IMR-90 (cell line): ENCODE results near the gene ITM2C. TPM values are rescaled to one million over a fixed set of nuclear protein-coding genes. Genes with fewer than 3 reads are reported as not detected.

Source experiments
- ATAC-seq: fragments of 200-7000 bp; cut with Tn5 transposase; 2 replicates; pipeline ENCODE4 v1.9.1; 2020; ENCODE audit warnings: low read depth, mild to moderate bottlenecking, moderate library complexity
- BruUV-seq: library from RNA; stranded (reverse); fragments of 400-500 nt; replicated peaks from 2 replicates; lab custom pipeline; 2021; lab: Mats Ljungman, UMichigan
- CTCF ChIA-PET: fragments of 300-600 bp; formaldehyde crosslinking; extraction: SDS; loops from one replicate; lab custom pipeline; 2021; ENCODE audit warnings: antibody characterized with exemption; lab: Yijun Ruan, JAX
- POLR2A ChIA-PET: fragments of 300-600 bp; sonication (Branson Sonifier 250); formaldehyde crosslinking; loops from one replicate; lab custom pipeline; 2022; ENCODE audit warnings: antibody characterized with exemption; ENCODE audit not compliant: unreplicated experiment; lab: Charles Lee
- DNase-seq: peaks from one replicate; pipeline ENCODE4 v3.0.0; 2013
- H2AFZ ChIP-seq: replicated peaks from 2 replicates; pipeline ENCODE3; 2013; ENCODE audit warnings: low read length, mild to moderate bottlenecking; ENCODE audit not compliant: poor library complexity
- H2AK5ac ChIP-seq: 2 replicates; pipeline ENCODE4 v1.6.1; 2013; ENCODE audit warnings: low read depth, low read length, inconsistent platforms
- H2AK9ac ChIP-seq: replicated peaks from 2 replicates; pipeline ENCODE3; 2013; ENCODE audit warnings: mild to moderate bottlenecking, low read depth, low read length, moderate library complexity; ENCODE audit not compliant: poor library complexity
- H2BK120ac ChIP-seq: 2 replicates; pipeline ENCODE4 v1.6.1; 2013; ENCODE audit warnings: low read depth, low read length, inconsistent platforms
- H2BK15ac ChIP-seq: 3 replicates; pipeline ENCODE4 v1.6.1; 2013; ENCODE audit warnings: low read depth, low read length, inconsistent platforms
- H2BK20ac ChIP-seq: 2 replicates; pipeline ENCODE4 v1.6.1; 2013; ENCODE audit warnings: low read depth, mild to moderate bottlenecking, inconsistent platforms, low read length, moderate library complexity
- H2BK5ac ChIP-seq: 2 replicates; pipeline ENCODE4 v1.6.1; 2013; ENCODE audit warnings: mild to moderate bottlenecking, low read depth, low read length, inconsistent platforms; ENCODE audit not compliant: poor library complexity, severe bottlenecking
- H3K14ac ChIP-seq: replicated peaks from 2 replicates; pipeline ENCODE4 v1.6.1; 2013; ENCODE audit warnings: low read depth, low read length, inconsistent platforms
- H3K18ac ChIP-seq: 2 replicates; pipeline ENCODE4 v1.6.1; 2013; ENCODE audit warnings: low read depth, low read length, control low read depth
- H3K23ac ChIP-seq: 2 replicates; pipeline ENCODE4 v1.6.1; 2013; ENCODE audit warnings: low read depth, low read length, inconsistent platforms
- H3K27ac ChIP-seq: 2 replicates; pipeline ENCODE4 v1.5.1; 2013; ENCODE audit warnings: mild to moderate bottlenecking, control low read depth, low read length; ENCODE audit not compliant: insufficient read depth
- H3K27me3 ChIP-seq: 2 replicates; pipeline ENCODE4 v1.6.1; 2013; ENCODE audit warnings: low read length; ENCODE audit not compliant: control insufficient read depth, insufficient read depth
- H3K36me3 ChIP-seq: 2 replicates; pipeline ENCODE4 v1.6.1; 2013; ENCODE audit warnings: low read length, mixed read lengths; ENCODE audit not compliant: control insufficient read depth, insufficient read depth
- H3K4ac ChIP-seq: 2 replicates; pipeline ENCODE4 v1.6.1; 2013; ENCODE audit warnings: low read depth, low read length, inconsistent platforms
- H3K4me1 ChIP-seq: 2 replicates; pipeline ENCODE4 v1.6.1; 2013; ENCODE audit warnings: low read length, mixed read lengths; ENCODE audit not compliant: control insufficient read depth, insufficient read depth
- H3K4me2 ChIP-seq: 2 replicates; pipeline ENCODE4 v1.6.1; 2013; ENCODE audit warnings: low read depth, mild to moderate bottlenecking, control low read depth, low read length, moderate library complexity
- H3K4me3 ChIP-seq: 2 replicates; pipeline ENCODE4 v1.5.1; 2013; ENCODE audit warnings: low read depth, mild to moderate bottlenecking, control low read depth, low read length, moderate library complexity; ENCODE audit not compliant: insufficient read depth
- H3K56ac ChIP-seq: 2 replicates; pipeline ENCODE4 v1.6.1; 2013; ENCODE audit warnings: low read length, inconsistent platforms; ENCODE audit not compliant: insufficient read depth; ENCODE audit errors: extremely low read depth
- H3K79me1 ChIP-seq, 2 experiments: 2 replicates each; pipeline ENCODE4 v1.6.1; 2013; ENCODE audit warnings: low read length in 2 of 2, inconsistent platforms in 1 of 2, low read depth in 1 of 2
- H3K9ac ChIP-seq: 2 replicates; pipeline ENCODE4 v1.6.1; 2013; ENCODE audit warnings: low read depth, low read length, control low read depth
- H3K9me1 ChIP-seq: 2 replicates; pipeline ENCODE4 v1.6.1; 2013; ENCODE audit warnings: low read length, inconsistent platforms; ENCODE audit not compliant: insufficient read depth
- H3K9me3 ChIP-seq: 2 replicates; pipeline ENCODE4 v1.6.1; 2013; ENCODE audit warnings: low read length; ENCODE audit not compliant: control insufficient read depth, insufficient read depth
- H4K20me1 ChIP-seq: 2 replicates; pipeline ENCODE4 v1.6.1; 2013; ENCODE audit warnings: low read length, inconsistent platforms; ENCODE audit not compliant: insufficient read depth
- H4K5ac ChIP-seq: 2 replicates; pipeline ENCODE4 v1.6.1; 2013; ENCODE audit warnings: mild to moderate bottlenecking, low read depth, low read length, control low read depth
- H4K8ac ChIP-seq, 2 experiments: 2 replicates each; pipeline ENCODE4 v1.6.1; 2013; ENCODE audit warnings: low read depth in 2 of 2, low read length in 2 of 2, control low read depth in 1 of 2, inconsistent platforms in 1 of 2
- H4K91ac ChIP-seq: 2 replicates; pipeline ENCODE4 v1.6.1; 2013; ENCODE audit warnings: low read depth, low read length, inconsistent platforms; ENCODE audit not compliant: insufficient read depth
- CEBPB ChIP-seq: IDR thresholded peaks from 2 replicates; pipeline ENCODE4 v1.6.1; 2012; ENCODE audit warnings: low read depth, low read length, improper control_type of control experiment
- CHD1 ChIP-seq: IDR thresholded peaks from 2 replicates; pipeline ENCODE4 v1.6.1; 2012; ENCODE audit warnings: low read depth, low read length, improper control_type of control experiment
- FOS ChIP-seq: fragments of 150-350 bp; IDR thresholded peaks from 2 replicates; pipeline ENCODE4 v1.6.1; 2016; ENCODE audit warnings: low read depth, low read length
- MAFK ChIP-seq: IDR thresholded peaks from 2 replicates; pipeline ENCODE4 v1.6.1; 2012; ENCODE audit warnings: low read depth, low read length, improper control_type of control experiment
- MAZ ChIP-seq: IDR thresholded peaks from 2 replicates; pipeline ENCODE4 v1.6.1; 2012; ENCODE audit warnings: low read depth, mild to moderate bottlenecking, low read length, improper control_type of control experiment, moderate library complexity, borderline replicate concordance
- MXI1 ChIP-seq: IDR thresholded peaks from 2 replicates; pipeline ENCODE4 v1.6.1; 2012; ENCODE audit warnings: low read depth, mild to moderate bottlenecking, low read length, moderate library complexity, borderline replicate concordance
- NFE2L2 ChIP-seq: fragments of 150-350 bp; IDR thresholded peaks from 2 replicates; pipeline ENCODE4 v1.6.1; 2016; ENCODE audit warnings: low read depth, mild to moderate bottlenecking, low read length
- POLR2A ChIP-seq: IDR thresholded peaks from 2 replicates; pipeline ENCODE4 v1.6.1; 2012; ENCODE audit warnings: mild to moderate bottlenecking, low read depth, low read length
- RAD21 ChIP-seq: IDR thresholded peaks from 2 replicates; pipeline ENCODE4 v1.6.1; 2012; ENCODE audit warnings: low read length, improper control_type of control experiment
- RCOR1 ChIP-seq: IDR thresholded peaks from 2 replicates; pipeline ENCODE4 v1.6.1; 2012; ENCODE audit warnings: mild to moderate bottlenecking, low read length, improper control_type of control experiment; ENCODE audit not compliant: insufficient replicate concordance
- RFX5 ChIP-seq: IDR thresholded peaks from 2 replicates; pipeline ENCODE4 v1.8.0; 2012; ENCODE audit warnings: low read depth, mild to moderate bottlenecking, low read length, moderate library complexity
- SMC3 ChIP-seq: fragments of 150-350 bp; IDR thresholded peaks from 2 replicates; pipeline ENCODE4 v1.6.1; 2016; ENCODE audit warnings: low read depth, mild to moderate bottlenecking, antibody characterized with exemption, low read length, moderate library complexity
- WGBS, 2 experiments: methylation state at CpG; one replicate each; pipeline versions ENCODE4 v1.1.5 to v1.1.7; 2013; ENCODE audit warnings: missing lambda C conversion rate in 2 of 2; ENCODE audit not compliant: insufficient read length in 1 of 2; ENCODE audit errors: extremely low coverage in 2 of 2; 5-methylcytosine and 5-hydroxymethylcytosine counted together
- dilution Hi-C: fragments of 300-500 bp; cut with HindIII; formaldehyde crosslinking; loops from one replicate; pipeline ENCODE4 v1.14.3; 2018; ENCODE audit warnings: low sequenced_read_pairs; ENCODE audit not compliant: unreplicated experiment
- in situ Hi-C: fragments of 300-500 bp; cut with MboI; formaldehyde crosslinking; loops from 3 replicates; pipeline ENCODE4 v1.14.3; 2019; ENCODE audit warnings: low sequenced_read_pairs, inconsistent platforms, mixed read lengths
- intact Hi-C: fragments of 100-400 bp; cut with micrococcal nuclease; formaldehyde crosslinking; loops from 2 replicates; pipeline ENCODE4 v1.10.0; 2022
- polyA plus RNA-seq, 3 experiments: library from polyadenylated mRNA; depleted of rRNA; stranded (reverse); fragments of >200 nt; gene quantifications; 2 replicates each; pipeline ENCODE4 v1.2.3, GENCODE V29; 2012; ENCODE audit warnings: low replicate concordance in 1 of 3
- total RNA-seq: library from RNA; depleted of rRNA; stranded (reverse); fragments of >200 nt; gene quantifications from 2 replicates; pipeline ENCODE4 v1.2.3, GENCODE V29; 2012
- TF ChIP-seq, protein P1 (sequence below): fragments of 150-350 bp; IDR thresholded peaks from 2 replicates; pipeline ENCODE4 v1.6.1; 2017; ENCODE audit warnings: mild to moderate bottlenecking, antibody characterized with exemption, low read length, low read depth
- TF ChIP-seq, protein P2 (sequence below): fragments of 150-350 bp; IDR thresholded peaks from 2 replicates; pipeline ENCODE4 v1.6.1; 2016; ENCODE audit warnings: low read depth, mild to moderate bottlenecking, low read length, moderate library complexity, borderline replicate concordance

The ITM2C gene
- total and polyA plus RNA-seq, 2 of the 4 experiments (the other 2 are of a cell fraction): 46.8 to 274 TPM

DNA sequence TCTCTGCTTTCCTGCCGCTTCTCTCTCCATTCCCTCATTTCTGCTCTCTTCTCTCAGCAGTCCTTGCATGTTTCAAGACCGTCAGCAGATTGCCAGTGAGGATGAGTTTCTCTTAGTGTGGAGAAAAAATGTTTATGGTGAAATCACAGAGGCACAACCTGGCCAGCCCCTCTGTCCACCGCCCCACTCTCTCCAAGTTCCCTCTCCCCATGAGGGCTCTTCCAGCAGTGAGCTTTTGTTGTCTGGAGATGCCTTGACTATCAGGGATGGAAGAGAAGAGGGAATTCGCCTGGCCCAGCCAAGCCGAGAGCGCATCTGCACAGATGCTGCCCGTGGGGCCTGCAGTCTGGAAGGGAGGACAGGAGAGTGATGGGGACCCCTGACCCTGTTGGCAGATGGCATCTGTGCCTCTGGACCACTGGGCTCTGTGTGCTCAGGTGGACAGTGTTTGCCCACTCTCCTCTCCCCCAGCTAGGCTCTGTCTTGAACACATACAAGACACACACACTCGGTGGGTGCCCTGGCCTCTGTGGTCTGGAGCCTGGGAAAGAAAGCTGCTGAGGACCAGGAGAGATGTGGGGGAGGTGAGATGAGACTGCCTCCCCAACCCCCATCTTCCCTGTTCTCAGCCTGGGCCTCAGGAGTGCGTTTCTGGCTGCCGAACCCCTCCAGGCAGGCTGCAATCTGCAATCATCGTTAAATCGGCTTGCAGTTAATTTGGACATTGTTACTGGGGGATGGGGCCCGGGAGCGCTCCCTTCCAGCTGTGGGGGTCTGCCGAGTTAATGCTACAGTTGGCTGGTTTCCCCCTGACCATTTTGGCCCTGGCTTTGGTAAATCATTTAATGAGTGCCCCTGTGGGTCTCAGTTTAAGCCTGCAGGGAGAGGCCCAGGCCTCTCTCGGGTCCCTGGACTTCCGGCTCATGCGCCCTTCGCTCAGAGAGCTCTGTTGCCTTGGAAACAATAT is 4.5 kb downstream of the ITM2C start:
- Histone ChIP-seq H3K79me1 (peaks cover 3 to 44% of the 10 kb centered on the region in 2 experiments; a peak in 3 of 4 replicates), H2BK5ac (no peak overlapping the region), H2AK5ac (no peak overlapping the region), H3K36me3 (peaks cover 1% of the 10 kb centered on the region; the same call in 1 of the 2 replicates), H2AFZ (peak overlapping the region; percentile 37), H4K91ac (no peak overlapping the region), H3K14ac (no peak overlapping the region), H3K9ac (no peak overlapping the region), H3K4me1 (peaks cover 12% of the 10 kb centered on the region; the same call in 1 of the 2 replicates), H3K27me3 (peaks cover 2% of the 10 kb centered on the region; the same call in 1 of the 2 replicates), H3K27ac (no peak overlapping the region), H4K8ac (no peak overlapping the region), H2BK20ac (no peak overlapping the region), H4K5ac (no peak overlapping the region), H3K4ac (no peak overlapping the region), H3K18ac (no peak overlapping the region), H2BK15ac (no peak overlapping the region), H3K9me1 (peaks cover 5% of the 10 kb centered on the region; the same call in 1 of the 2 replicates), H4K20me1 (peaks cover 31% of the 10 kb centered on the region), H3K9me3 (no peaks in the 10 kb centered on the region), H2AK9ac (peak overlapping the region; percentile 83), H3K4me2 (no peak overlapping the region), H3K56ac (no peak overlapping the region), H3K4me3 (no peak overlapping the region), H2BK120ac (no peak overlapping the region), H3K23ac (no peak overlapping the region)
- DNase-seq (no peak), ATAC-seq (no peak)
- ChIA-PET POLR2A (no interaction called here), CTCF (no interaction called here)
- intact Hi-C loops: no loop called here
- in situ Hi-C loops: no loop called here
- dilution Hi-C loops: no loop called here
- no TSS peak for BruUV-seq
- 67% methylated on average over 3 of the region's 19 CpGs; no CpG with 5 or more reads in 1 of the 2 experiments for WGBS, 2 experiments
- TF ChIP-seq CEBPB (no peak), MAZ (no peak), CHD1 (no peak), NFE2L2 (no peak), RFX5 (no peak), MAFK (no peak), RAD21 (no peak), RCOR1 (no peak), MXI1 (no peak), SMC3 (no peak), POLR2A (no peak), FOS (no peak)
- TF ChIP-seq, protein P1, sequence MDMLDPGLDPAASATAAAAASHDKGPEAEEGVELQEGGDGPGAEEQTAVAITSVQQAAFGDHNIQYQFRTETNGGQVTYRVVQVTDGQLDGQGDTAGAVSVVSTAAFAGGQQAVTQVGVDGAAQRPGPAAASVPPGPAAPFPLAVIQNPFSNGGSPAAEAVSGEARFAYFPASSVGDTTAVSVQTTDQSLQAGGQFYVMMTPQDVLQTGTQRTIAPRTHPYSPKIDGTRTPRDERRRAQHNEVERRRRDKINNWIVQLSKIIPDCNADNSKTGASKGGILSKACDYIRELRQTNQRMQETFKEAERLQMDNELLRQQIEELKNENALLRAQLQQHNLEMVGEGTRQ: no peak
- TF ChIP-seq, protein P2, sequence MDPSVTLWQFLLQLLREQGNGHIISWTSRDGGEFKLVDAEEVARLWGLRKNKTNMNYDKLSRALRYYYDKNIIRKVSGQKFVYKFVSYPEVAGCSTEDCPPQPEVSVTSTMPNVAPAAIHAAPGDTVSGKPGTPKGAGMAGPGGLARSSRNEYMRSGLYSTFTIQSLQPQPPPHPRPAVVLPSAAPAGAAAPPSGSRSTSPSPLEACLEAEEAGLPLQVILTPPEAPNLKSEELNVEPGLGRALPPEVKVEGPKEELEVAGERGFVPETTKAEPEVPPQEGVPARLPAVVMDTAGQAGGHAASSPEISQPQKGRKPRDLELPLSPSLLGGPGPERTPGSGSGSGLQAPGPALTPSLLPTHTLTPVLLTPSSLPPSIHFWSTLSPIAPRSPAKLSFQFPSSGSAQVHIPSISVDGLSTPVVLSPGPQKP: no peak
